ENCODE measurements around the gene LCN12.

Gene LCN12

DNA sequence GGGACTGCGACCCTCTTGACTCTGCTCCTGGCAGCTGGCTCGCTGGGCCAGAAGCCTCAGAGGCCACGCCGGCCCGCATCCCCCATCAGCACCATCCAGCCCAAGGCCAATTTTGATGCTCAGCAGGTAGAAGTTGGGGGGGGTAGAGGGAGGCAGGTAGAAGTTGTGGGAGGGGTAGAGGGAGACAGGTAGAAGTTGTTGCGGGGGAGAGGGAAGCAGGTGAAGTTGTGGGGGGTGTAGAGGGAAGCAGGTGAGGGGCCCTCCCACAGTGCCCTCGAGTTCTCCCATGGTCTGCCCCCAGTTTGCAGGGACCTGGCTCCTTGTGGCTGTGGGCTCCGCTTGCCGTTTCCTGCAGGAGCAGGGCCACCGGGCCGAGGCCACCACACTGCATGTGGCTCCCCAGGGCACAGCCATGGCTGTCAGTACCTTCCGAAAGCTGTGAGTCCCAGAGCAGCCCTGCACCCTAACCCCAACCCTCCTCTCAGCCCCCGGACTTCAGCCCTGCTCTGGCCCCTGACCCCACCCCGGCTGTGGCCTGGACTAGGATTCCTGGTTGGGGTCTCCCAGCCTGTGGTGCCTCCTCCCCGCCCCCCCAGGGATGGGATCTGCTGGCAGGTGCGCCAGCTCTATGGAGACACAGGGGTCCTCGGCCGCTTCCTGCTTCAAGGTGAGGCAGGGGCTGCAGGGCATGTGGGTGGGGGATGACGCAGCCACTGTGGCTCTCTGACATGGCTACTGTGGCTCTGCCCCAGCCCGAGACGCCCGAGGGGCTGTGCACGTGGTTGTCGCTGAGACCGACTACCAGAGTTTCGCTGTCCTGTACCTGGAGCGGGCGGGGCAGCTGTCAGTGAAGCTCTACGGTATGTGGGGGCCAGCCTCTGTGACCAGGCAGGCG lies 6.5 kb upstream of the LCN12 start:
- no peak for DNase-seq

- no peak for DNase-seq
Measured at GRCh38 chr9:136946228-136947027, 5.6 kb upstream of the LCN12 start.

DNA sequence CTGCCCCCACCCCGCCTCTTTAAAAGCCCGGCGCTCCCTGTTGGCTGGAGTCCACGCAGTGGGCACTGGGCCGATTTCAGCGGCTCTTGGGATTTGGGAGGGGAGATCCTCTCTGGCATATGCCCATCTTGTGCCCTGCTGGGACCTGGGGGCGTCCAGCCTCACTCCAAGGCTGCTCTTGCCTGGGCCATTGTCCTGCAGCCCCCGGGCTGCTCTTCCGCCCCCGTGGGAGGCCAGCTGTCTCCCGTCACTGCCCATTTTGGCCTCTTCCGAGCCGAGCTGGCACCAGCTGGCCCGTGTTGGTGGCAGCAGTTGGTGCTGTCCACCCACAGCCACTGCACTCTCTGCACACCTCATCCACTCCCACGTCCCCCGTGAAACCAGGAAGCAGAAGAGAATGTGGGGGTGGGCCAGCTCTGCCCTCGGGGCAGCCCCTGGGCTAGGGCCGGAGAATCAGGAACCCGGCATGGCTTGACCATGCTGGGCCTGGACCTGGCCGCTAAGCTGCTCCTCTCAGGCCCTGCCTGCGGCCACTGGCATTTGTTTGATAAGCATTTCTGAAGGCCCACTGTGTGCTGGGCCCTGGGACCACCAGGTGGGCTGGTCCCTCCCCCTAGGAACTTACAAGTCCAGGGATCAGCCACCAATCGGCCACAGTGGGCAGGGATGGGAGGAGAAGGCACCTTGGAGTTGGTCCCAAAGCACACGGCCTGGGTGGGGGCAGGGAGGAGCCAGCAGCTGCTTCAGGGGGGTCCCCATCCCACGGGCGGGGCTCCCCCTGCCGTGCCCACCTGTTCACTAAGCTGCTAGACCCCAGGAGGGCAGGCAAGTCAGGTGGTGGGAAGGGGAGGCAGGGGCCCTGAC lies 4.8 kb upstream of the LCN12 start:
- DNase-seq: no peak

DNA sequence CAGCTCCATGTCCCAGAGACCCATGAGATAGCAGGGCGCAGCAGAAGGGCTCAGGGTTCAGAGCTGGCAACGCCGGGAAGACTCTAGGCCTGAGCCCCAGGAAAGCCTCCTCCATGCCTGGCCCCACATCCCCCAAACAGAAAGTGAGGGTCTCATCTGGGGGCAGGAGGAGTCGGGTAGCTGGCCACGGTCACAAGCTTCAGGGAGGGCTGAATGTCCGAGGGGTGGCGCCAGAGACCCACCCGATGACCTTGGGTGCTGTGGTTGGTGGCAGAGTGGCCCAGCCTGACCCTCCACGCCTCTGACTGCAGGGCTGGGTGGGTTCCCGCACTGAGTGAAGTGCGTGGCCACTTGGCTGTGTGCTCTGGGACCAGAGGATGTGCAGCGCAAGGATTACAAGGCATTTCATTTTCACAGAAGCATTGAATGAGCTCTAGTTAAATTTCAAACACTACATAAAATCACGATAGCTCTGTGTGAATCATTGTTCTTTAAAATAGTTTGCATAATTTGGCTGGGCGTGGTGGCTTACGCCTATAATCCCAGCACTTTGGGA lies 4.0 kb upstream of the LCN12 start:
- DNase-seq: no peak

- DNase-seq: no peak
Measured at GRCh38 chr9:136949239-136949816, 2.7 kb upstream of the LCN12 start.

- peak; percentile 96 for DNase-seq
Measured at GRCh38 chr9:136949817-136950655, 2.0 kb upstream of the LCN12 start.

- no peak for DNase-seq
Measured at GRCh38 chr9:136950656-136951276, 1.3 kb upstream of the LCN12 start.

DNA sequence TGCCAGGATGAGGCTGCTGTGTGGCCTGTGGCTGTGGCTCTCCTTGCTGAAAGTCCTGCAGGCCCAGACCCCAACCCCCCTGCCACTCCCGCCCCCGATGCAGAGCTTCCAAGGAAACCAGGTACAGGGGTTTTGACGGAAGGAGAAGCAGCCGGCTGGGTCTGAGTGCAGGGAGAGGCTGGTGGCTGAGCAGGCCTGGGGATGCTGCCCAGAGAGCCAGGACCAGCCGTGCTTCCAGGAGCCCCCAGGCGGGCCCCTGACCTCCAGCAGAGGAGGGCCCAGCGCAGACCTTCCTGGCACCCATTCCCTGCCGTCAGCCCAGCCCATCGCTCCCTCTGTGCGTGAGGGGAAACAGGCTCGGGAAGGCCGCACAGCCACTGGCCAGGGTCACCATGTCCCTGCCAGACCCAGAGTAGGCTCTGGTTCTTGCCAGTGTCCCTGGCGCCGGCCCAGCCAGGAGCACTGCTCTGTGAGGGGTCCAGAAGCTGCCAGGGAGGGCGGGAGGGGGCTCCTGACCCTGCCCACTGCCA lies 313 bp downstream of the LCN12 start:
- DNase-seq: no peak

GRCh38 chr9:136952876-136953770 lies 1.1 kb downstream of the LCN12 start:
- DNase-seq: no peak

DNA sequence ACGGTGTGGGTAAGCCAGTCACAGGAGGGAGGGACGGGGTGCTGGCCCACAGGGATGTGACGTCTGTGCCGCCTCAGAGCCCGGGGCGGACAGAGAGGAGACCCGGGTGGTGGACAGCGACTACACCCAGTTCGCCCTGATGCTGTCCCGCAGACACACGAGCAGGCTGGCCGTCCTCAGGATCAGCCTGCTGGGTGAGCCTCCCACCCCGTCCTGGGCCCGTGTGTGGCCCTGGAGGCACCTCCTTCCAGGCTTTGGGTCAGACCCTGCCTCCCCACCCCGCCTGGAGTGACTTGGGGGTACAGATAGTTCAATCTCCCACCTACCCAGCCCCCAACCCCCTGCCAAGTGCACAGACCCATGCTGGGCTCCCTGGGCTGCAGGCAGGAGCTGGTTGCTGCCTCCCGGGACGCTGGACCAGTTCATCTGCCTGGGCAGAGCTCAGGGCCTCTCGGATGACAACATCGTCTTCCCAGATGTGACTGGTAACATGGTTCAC lies 1.7 kb downstream of the LCN12 start:
- no peak for DNase-seq

- no peak for DNase-seq
Measured at GRCh38 chr9:136954270-136955083, 2.4 kb downstream of the LCN12 start.

- DNase-seq: no peak
Measured at GRCh38 chr9:136955202-136955942, 3.3 kb downstream of the LCN12 start.

DNA sequence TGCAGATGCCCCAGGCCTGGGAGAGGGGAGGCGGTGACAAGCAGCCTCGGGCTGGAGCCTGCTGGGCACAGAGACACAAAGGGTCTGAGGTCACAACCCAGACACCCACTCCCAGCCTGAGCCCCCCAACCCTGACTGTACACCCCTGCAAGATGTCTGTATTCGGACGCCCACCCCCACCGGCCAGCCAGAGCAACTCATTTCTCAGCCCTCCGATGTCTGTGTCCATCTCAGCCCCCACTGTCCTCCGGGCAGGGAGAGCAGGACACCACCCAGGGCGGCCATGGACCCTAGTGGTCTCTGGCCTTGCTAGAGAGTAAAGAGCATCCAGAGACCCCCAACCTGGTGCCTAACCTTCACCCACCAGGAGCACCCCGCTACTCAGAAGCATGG lies 3.9 kb downstream of the LCN12 start:
- DNase-seq: no peak

GRCh38 chr9:136956604-136957003 lies 4.5 kb downstream of the LCN12 start:
- no peak for DNase-seq

DNA sequence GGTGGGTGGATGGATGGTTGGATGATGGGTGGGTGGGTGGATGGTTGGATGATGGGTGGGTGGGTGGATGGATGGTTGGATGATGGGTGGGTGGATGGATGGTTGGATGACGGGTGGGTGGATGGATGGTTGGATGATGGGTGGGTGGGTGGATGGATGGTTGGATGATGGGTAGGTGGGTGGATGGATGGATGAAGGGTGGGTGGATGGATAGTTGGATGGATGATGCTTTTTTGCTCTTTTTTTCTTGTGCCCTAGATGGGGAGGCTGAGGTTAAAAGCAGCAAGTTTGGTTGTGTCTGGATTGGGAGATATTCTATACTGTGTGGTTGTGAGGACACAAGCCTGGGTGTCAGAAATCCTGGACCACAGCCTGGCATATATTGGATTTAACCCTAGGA lies 5.4 kb downstream of the LCN12 start:
- DNase-seq: no peak

- no peak for DNase-seq
Measured at GRCh38 chr9:136957901-136958300, 5.8 kb downstream of the LCN12 start.

GRCh38 chr9:136958473-136958872 lies 6.4 kb downstream of the LCN12 start:
- DNase-seq: no peak
